GM12892 (cell line): Measurements from ENCODE around the gene REXO1.

Experiments
- POLR2A ChIP-seq: IDR thresholded peaks from 2 replicates; pipeline ENCODE4 v1.6.1; 2011; ENCODE audit warnings: low read depth, low read length, control low read depth
- POLR2AphosphoS5 ChIP-seq: IDR thresholded peaks from 2 replicates; pipeline ENCODE4 v1.6.1; 2011; ENCODE audit warnings: low read depth, low read length, control low read depth

DNA sequence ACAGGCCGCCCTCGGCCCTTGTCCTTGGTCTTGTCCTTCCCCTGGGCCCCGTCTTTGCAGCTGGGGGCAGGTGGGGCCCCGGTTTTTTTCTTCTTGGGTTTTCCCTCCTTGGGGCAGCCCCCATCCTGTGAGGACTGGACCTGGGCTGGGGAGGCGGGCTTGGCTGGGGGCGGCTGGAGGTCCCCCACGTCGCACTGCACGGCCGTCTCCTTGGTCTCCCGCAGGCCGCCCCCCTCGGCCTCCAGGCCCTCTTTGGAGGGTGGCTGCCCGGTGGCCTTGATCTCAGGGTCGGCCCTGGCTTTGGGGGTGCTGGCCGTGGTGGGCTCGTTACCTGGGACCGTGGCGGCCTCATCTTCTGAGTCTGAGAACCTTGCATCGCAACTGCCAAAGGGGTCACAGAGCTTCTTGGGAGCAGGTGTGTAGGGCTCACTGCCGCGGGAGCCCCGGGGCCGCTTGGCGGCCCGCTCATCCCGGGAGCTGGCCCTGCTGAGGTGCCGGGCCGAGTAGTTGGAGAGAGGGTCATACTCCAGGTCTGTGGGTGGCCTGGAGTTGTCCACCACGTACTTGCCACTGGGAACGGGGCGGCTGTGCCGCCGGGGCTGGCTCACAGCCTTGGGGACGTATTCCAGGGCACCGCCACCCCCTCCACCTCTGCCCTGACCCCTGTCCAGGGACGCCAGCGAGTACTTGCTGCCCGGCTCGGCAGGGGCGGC is 20.6 kb downstream of the REXO1 start:
- TF ChIP-seq POLR2A (no peak), POLR2AphosphoS5 (no peak)
